HepG2 (cell line): Measurements from ENCODE around the gene DAPK1. TPM values are rescaled to one million over a fixed set of nuclear protein-coding genes. Genes with fewer than 3 reads are reported as not detected.

Experiments
- CBX1 ChIP-seq: IDR thresholded peaks from one replicate; pipeline ENCODE4 v1.6.1; 2016; ENCODE audit warnings: antibody characterized with exemption, low read depth
- CENPBD1 ChIP-seq: sonication (generic); formaldehyde crosslinking; IDR thresholded peaks from 2 replicates; pipeline ENCODE4 v1.8.0; 2022; ENCODE audit warnings: missing genetic modification reagents, low read depth, mild to moderate bottlenecking, borderline replicate concordance
- MBD4 ChIP-seq: IDR thresholded peaks from 2 replicates; pipeline ENCODE4 v1.6.1; 2012; ENCODE audit warnings: low read length, inconsistent platforms, borderline replicate concordance
- MED13 ChIP-seq: sonication (generic); formaldehyde crosslinking; IDR thresholded peaks from 2 replicates; pipeline ENCODE4 v1.5.0; 2020; ENCODE audit warnings: missing genetic modification reagents
- PCBP1 ChIP-seq: fragments of 200-400 bp; formaldehyde crosslinking; IDR thresholded peaks from 2 replicates; pipeline ENCODE4 v1.6.1; 2017; ENCODE audit warnings: mild to moderate bottlenecking, low read depth, low read length, borderline replicate concordance
- RARA ChIP-seq: IDR thresholded peaks from 2 replicates; pipeline ENCODE4 v1.6.1; 2016; ENCODE audit warnings: missing genetic modification reagents, missing compliant biosample characterization
- REPIN1 ChIP-seq: sonication (generic); formaldehyde crosslinking; IDR thresholded peaks from 2 replicates; pipeline ENCODE4 v1.8.0; 2022; ENCODE audit warnings: missing genetic modification reagents, low read depth, mild to moderate bottlenecking, borderline replicate concordance
- TBX3 ChIP-seq: fragments of 450-650 bp; IDR thresholded peaks from 2 replicates; pipeline ENCODE4 v1.6.1; 2017; ENCODE audit warnings: antibody characterized with exemption, mild to moderate bottlenecking, inconsistent platforms, borderline replicate concordance
- TEF ChIP-seq: sonication (generic); formaldehyde crosslinking; IDR thresholded peaks from 2 replicates; pipeline ENCODE4 v1.5.0; 2020; ENCODE audit warnings: missing genetic modification reagents
- YEATS2 ChIP-seq: sonication (generic); formaldehyde crosslinking; IDR thresholded peaks from 2 replicates; pipeline ENCODE4 v1.4.0; 2020; ENCODE audit warnings: missing genetic modification reagents, borderline replicate concordance
- ZNF282 ChIP-seq: fragments of 450-650 bp; IDR thresholded peaks from 2 replicates; pipeline ENCODE4 v1.6.1; 2018; ENCODE audit not compliant: partially characterized antibody
- ZNF44 ChIP-seq: sonication (generic); formaldehyde crosslinking; IDR thresholded peaks from 2 replicates; pipeline ENCODE4 v1.5.1; 2020; ENCODE audit warnings: mild to moderate bottlenecking, missing genetic modification reagents
- ZNF841 ChIP-seq: sonication (generic); formaldehyde crosslinking; IDR thresholded peaks from 2 replicates; pipeline ENCODE4 v1.8.1; 2023; ENCODE audit warnings: missing genetic modification reagents, borderline replicate concordance
- ZSCAN12 ChIP-seq: sonication (generic); formaldehyde crosslinking; IDR thresholded peaks from 2 replicates; pipeline ENCODE4 v1.9.0; 2021; ENCODE audit warnings: mild to moderate bottlenecking, missing genetic modification reagents
- polyA plus RNA-seq, 8 experiments: library from polyadenylated mRNA; depleted of rRNA in 3 of 8; stranded (reverse) in 7 of 8; unstranded in 1 of 8; fragments of >200 nt; fragmentation: Illumina TruSeq in 4 of 8; extraction: Trizol in 4 of 8; gene quantifications; 2 replicates each; pipeline versions ENCODE4 v1.2.1 to v1.2.3, GENCODE V29; 2011 to 2016; ENCODE audit warnings: low read depth in 4 of 8, missing spikeins in 1 of 8, mixed read lengths in 1 of 8; ENCODE audit not compliant: insufficient read depth in 1 of 8
- total RNA-seq, 5 experiments: library from RNA; depleted of rRNA; stranded (reverse); fragments of >200 nt; fragmentation: Illumina TruSeq; extraction: Trizol; gene quantifications; 2 replicates each; pipeline ENCODE4 v1.2.3, GENCODE V29; 2016; ENCODE audit warnings: low read depth in 1 of 5
- TF ChIP-seq, protein P1 (sequence below): sonication (generic); formaldehyde crosslinking; IDR thresholded peaks from 2 replicates; pipeline ENCODE4 v1.8.1; 2023; ENCODE audit warnings: missing genetic modification reagents, inconsistent platforms, borderline replicate concordance
- TF ChIP-seq, protein P2 (sequence below): sonication (generic); formaldehyde crosslinking; IDR thresholded peaks from 2 replicates; pipeline ENCODE4 v1.4.0; 2020; ENCODE audit warnings: missing genetic modification reagents

Gene DAPK1
- total and polyA plus RNA-seq, 2 of the 13 experiments (the other 11 are each of a cell fraction or from before 2014, with no cell fraction given), result 35.7 to 35.9 TPM

DNA sequence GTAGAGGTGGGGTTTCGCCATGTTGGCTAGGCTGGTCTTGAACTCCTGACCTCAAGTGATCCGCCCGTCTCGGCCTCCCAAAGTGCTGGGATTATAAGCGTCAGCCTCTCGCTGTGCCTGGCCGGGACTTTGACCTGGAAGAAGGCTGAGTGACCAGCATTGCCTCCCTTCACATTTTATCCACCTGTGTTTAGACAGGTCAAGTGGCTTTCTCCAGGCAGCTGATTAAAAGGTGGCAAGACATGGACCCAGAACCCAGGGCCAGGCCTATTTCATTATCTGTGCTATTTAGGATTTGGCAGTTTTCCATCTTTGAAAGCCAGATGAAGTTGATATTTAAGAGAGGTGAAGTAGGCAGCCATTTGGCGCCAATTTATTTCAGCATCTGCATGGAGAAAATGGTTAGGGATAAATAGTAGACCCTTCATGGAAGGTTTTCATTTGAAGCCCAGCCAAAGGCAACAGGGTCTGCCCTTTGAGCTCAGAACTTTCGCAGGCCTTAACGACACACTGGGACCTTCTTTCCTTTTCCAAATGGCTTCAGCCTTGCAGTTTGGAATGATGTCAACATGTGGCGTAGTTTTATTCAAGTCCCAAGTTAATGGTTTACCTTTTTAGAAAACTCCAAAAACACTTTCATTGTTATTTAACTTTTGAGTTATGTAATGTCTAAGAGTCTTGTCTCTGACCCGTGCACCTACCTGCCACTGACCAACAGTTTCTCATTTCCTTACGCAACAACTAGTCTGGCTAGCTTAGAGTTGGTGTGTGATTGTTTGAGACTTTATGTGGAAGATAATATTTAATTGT lies 8.4 kb downstream of the DAPK1 start (continued):
- TF ChIP-seq ZNF44 (CRISPR knock-in tag) (no peak), TEF (CRISPR knock-in tag) (peak; percentile 96), TBX3 (no peak), ZNF282 (no peak), ZSCAN12 (CRISPR knock-in tag) (no peak), YEATS2 (CRISPR knock-in tag) (no peak; the same call in 1 of the 2 replicates), MBD4 (no peak), ZNF841 (CRISPR knock-in tag) (no peak), CENPBD1 (CRISPR knock-in tag) (no peak), REPIN1 (CRISPR knock-in tag) (no peak), CBX1 (no peak), PCBP1 (no peak), RARA (CRISPR knock-in tag) (peak; percentile 97), MED13 (CRISPR knock-in tag) (no peak)
- TF ChIP-seq, protein P1, sequence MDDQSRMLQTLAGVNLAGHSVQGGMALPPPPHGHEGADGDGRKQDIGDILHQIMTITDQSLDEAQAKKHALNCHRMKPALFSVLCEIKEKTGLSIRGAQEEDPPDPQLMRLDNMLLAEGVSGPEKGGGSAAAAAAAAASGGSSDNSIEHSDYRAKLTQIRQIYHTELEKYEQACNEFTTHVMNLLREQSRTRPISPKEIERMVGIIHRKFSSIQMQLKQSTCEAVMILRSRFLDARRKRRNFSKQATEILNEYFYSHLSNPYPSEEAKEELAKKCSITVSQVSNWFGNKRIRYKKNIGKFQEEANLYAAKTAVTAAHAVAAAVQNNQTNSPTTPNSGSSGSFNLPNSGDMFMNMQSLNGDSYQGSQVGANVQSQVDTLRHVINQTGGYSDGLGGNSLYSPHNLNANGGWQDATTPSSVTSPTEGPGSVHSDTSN, result no peak
- TF ChIP-seq, protein P2, sequence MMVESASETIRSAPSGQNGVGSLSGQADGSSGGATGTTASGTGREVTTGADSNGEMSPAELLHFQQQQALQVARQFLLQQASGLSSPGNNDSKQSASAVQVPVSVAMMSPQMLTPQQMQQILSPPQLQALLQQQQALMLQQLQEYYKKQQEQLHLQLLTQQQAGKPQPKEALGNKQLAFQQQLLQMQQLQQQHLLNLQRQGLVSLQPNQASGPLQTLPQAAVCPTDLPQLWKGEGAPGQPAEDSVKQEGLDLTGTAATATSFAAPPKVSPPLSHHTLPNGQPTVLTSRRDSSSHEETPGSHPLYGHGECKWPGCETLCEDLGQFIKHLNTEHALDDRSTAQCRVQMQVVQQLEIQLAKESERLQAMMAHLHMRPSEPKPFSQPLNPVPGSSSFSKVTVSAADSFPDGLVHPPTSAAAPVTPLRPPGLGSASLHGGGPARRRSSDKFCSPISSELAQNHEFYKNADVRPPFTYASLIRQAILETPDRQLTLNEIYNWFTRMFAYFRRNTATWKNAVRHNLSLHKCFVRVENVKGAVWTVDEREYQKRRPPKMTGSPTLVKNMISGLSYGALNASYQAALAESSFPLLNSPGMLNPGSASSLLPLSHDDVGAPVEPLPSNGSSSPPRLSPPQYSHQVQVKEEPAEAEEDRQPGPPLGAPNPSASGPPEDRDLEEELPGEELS (CRISPR knock-in tag), result peak; percentile 74
